HUES6 (cell line): ENCODE measurements around the gene UBAP1L.
"Not testable (repeated sequence)": the region's sequence is repeated elsewhere in the genome, so short reads cannot be mapped to it uniquely, and the experiment has no call there.

Experiments
- H3K27ac ChIP-seq: 2 replicates; pipeline ENCODE4 v1.7.0; 2013; ENCODE audit warnings: low read depth, mild to moderate bottlenecking, low read length, inconsistent platforms
- H3K27me3 ChIP-seq: 2 replicates; pipeline ENCODE4 v1.6.1; 2013; ENCODE audit warnings: low read length; ENCODE audit not compliant: control insufficient read depth, insufficient read depth
- H3K36me3 ChIP-seq: 2 replicates; pipeline ENCODE4 v1.6.1; 2013; ENCODE audit warnings: low read length; ENCODE audit not compliant: control insufficient read depth, insufficient read depth
- H3K4me1 ChIP-seq: 2 replicates; pipeline ENCODE4 v1.6.1; 2013; ENCODE audit warnings: low read length; ENCODE audit not compliant: control insufficient read depth, insufficient read depth
- H3K4me3 ChIP-seq: 2 replicates; pipeline ENCODE4 v1.5.1; 2013; ENCODE audit warnings: low read depth, low read length
- H3K9ac ChIP-seq: one replicate; pipeline ENCODE4 v1.6.1; 2013; ENCODE audit warnings: mild to moderate bottlenecking, low read length
- H3K9me3 ChIP-seq: 2 replicates; pipeline ENCODE4 v1.6.1; 2013; ENCODE audit warnings: low read depth, low read length; ENCODE audit not compliant: control insufficient read depth, insufficient read depth

Gene UBAP1L

GRCh38 chr15:65100442-65100841 lies 14.6 kb downstream of the UBAP1L start:
- H3K27me3 ChIP-seq = no peaks in the 10 kb centered on the region; the same call in 1 of the 2 replicates
- no peak overlapping the region for H3K9ac ChIP-seq
- peaks cover 30% of the 10 kb centered on the region for H3K36me3 ChIP-seq
- H3K4me1 ChIP-seq = no peaks in the 10 kb centered on the region; the same call in 1 of the 2 replicates
- H3K4me3 ChIP-seq = no peak overlapping the region
- no peaks in the 10 kb centered on the region for H3K9me3 ChIP-seq
- H3K27ac ChIP-seq = no peak overlapping the region

GRCh38 chr15:65099801-65100200 lies 15.2 kb downstream of the UBAP1L start:
- not testable (repeated sequence) for H3K4me3 ChIP-seq, H3K27me3 ChIP-seq, H3K4me1 ChIP-seq, H3K9ac ChIP-seq, H3K9me3 ChIP-seq, H3K27ac ChIP-seq
- peaks cover 28% of the 10 kb centered on the region for H3K36me3 ChIP-seq

GRCh38 chr15:65099336-65099735 lies 15.7 kb downstream of the UBAP1L start:
- Histone ChIP-seq H3K27ac (no peak overlapping the region), H3K36me3 (peaks cover 28% of the 10 kb centered on the region), H3K27me3 (no peaks in the 10 kb centered on the region; the same call in 1 of the 2 replicates), H3K9ac (no peak overlapping the region), H3K4me1 (no peaks in the 10 kb centered on the region; the same call in 1 of the 2 replicates), H3K9me3 (no peaks in the 10 kb centered on the region), H3K4me3 (no peak overlapping the region)

- H3K36me3 ChIP-seq = peaks cover 28% of the 10 kb centered on the region
- H3K4me1 ChIP-seq = no peaks in the 10 kb centered on the region; the same call in 1 of the 2 replicates
- H3K27me3 ChIP-seq = no peaks in the 10 kb centered on the region; the same call in 1 of the 2 replicates
- H3K9ac ChIP-seq = no peak overlapping the region
- no peak overlapping the region for H3K4me3 ChIP-seq
- H3K27ac ChIP-seq = no peak overlapping the region
- H3K9me3 ChIP-seq = no peaks in the 10 kb centered on the region
These were observed 17.2 kb downstream of the UBAP1L start for GRCh38 chr15:65097651-65098263.

- no peaks in the 10 kb centered on the region for H3K4me1 ChIP-seq
- no peaks in the 10 kb centered on the region for H3K9me3 ChIP-seq
- H3K27me3 ChIP-seq = no peaks in the 10 kb centered on the region
- peaks cover 28% of the 10 kb centered on the region for H3K36me3 ChIP-seq
- no peak overlapping the region for H3K4me3 ChIP-seq
- no peak overlapping the region for H3K9ac ChIP-seq
- H3K27ac ChIP-seq = no peak overlapping the region
These were observed 18.3 kb downstream of the UBAP1L start for GRCh38 chr15:65096481-65097385.

GRCh38 chr15:65095747-65096104 lies 19.3 kb downstream of the UBAP1L start:
- H3K9me3 ChIP-seq = no peaks in the 10 kb centered on the region
- H3K4me3 ChIP-seq = no peak overlapping the region
- H3K27me3 ChIP-seq = no peaks in the 10 kb centered on the region
- peaks cover 27% of the 10 kb centered on the region for H3K36me3 ChIP-seq
- H3K4me1 ChIP-seq = no peaks in the 10 kb centered on the region
- H3K9ac ChIP-seq = no peak overlapping the region
- H3K27ac ChIP-seq = no peak overlapping the region

GRCh38 chr15:65095011-65095746 lies 19.8 kb downstream of the UBAP1L start:
- Histone ChIP-seq H3K9ac (no peak overlapping the region), H3K9me3 (no peaks in the 10 kb centered on the region), H3K27ac (no peak overlapping the region), H3K36me3 (peaks cover 21% of the 10 kb centered on the region), H3K4me1 (no peaks in the 10 kb centered on the region), H3K27me3 (no peaks in the 10 kb centered on the region), H3K4me3 (no peak overlapping the region)

GRCh38 chr15:65094294-65094995 lies 20.6 kb downstream of the UBAP1L start:
- H3K9me3 ChIP-seq = no peaks in the 10 kb centered on the region
- no peaks in the 10 kb centered on the region for H3K27me3 ChIP-seq
- H3K27ac ChIP-seq = no peak overlapping the region
- H3K4me3 ChIP-seq = no peak overlapping the region
- peaks cover 19% of the 10 kb centered on the region for H3K36me3 ChIP-seq
- 0 out of 2 replicates have a peak, but pooled peaks cover under 1% of the 10 kb centered on the region for H3K4me1 ChIP-seq
- no peak overlapping the region for H3K9ac ChIP-seq

- not testable (repeated sequence) for H3K9ac ChIP-seq, H3K4me3 ChIP-seq, H3K27me3 ChIP-seq, H3K9me3 ChIP-seq, H3K4me1 ChIP-seq, H3K27ac ChIP-seq
- H3K36me3 ChIP-seq = peaks cover 12% of the 10 kb centered on the region; the same call in 1 of the 2 replicates
These were observed 21.2 kb downstream of the UBAP1L start for GRCh38 chr15:65093793-65094170.

- Histone ChIP-seq H3K9me3 (no peaks in the 10 kb centered on the region), H3K4me3 (no peak overlapping the region), H3K27me3 (no peaks in the 10 kb centered on the region), H3K27ac (no peak overlapping the region), H3K4me1 (peaks cover 12% of the 10 kb centered on the region), H3K9ac (no peak overlapping the region), H3K36me3 (peaks cover 7% of the 10 kb centered on the region; the same call in 1 of the 2 replicates)
These were observed 21.8 kb downstream of the UBAP1L start for GRCh38 chr15:65092911-65093792.
